ENCODE measurements around the gene DCAKD.

Gene DCAKD

DNA sequence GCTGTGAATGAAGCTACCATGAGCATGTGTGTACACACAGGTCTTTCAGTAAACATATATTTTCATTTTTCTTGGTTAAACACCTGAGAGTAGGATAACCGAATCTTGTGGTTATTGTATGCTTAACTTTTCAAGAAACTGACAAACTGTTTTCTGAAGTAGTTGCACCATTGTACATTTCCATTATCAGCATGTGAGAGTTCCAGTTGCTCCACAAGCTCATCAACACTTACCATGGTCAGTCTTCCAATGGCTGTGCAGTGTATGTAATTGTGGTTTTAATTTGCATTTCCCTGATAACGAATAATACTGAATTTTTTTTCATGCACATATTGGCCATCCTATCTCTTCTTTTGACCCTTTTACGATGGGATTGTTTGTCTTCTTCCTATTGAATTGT lies 52.0 kb downstream of the DCAKD start:
- DNase-seq: no peak

GRCh38 chr17:44998646-44999045 lies 52.8 kb downstream of the DCAKD start:
- no peak for DNase-seq

GRCh38 chr17:44997733-44998520 lies 53.5 kb downstream of the DCAKD start:
- DNase-seq: no peak

GRCh38 chr17:44996304-44996703 lies 55.1 kb downstream of the DCAKD start:
- DNase-seq: no peak

DNA sequence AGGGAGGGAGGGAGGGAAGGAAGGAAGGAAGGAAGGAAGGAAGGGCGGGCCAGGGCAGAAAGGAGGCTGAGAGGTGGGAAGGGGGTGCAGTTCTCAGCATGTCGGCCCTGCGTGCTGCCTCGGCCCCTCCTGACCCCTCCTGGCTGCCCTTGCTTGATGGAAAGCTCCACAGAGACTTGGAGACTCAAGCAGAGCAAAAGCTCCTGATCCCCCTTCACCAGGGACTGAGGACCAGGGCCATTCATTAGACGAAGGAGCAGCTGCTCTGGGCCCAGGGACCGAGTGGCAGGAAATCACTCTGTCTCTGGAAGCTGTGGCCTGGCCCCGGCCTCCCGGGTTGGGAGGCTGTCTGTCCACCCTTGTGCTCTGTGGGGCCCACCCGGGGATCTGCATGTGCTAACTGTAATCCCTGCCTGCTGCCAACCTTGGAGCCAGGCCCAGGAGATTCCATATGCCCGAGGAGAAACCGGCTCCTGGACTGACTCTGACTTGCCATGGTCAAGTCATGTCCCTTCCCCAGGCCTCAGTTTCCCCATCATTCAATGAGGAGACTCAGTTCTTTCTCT lies 55.9 kb downstream of the DCAKD start:
- no peak for DNase-seq

GRCh38 chr17:44992242-44992939 lies 59.0 kb downstream of the DCAKD start:
- DNase-seq: no peak

GRCh38 chr17:44990994-44991393 lies 60.4 kb downstream of the DCAKD start:
- no peak for DNase-seq

DNA sequence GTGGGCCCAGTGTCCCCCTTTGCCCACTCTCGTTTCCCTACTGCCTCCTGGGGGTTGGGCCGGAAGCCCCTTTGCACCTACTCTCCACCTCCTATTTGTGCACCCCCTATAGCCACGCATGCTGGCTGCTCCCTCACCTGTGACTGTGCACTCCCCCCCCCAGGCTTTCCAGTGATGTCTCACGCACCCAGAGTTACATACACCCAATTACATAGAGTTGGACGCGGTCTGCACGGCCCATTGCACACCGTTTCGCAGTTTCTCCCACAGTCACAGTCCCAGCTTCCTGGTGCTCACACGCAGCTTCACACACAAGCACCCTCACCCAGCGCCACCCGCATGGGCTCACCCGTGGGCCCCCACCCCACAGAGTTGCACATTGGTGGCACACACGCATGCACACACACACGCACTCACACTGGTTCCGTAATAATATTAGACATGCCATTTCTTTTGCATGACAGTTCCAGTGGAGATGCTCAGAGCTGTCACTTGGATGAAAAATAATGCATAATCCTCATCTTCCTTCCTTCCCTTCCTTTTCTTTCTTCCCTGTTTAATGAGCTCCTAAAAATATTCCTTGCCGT lies 61.8 kb downstream of the DCAKD start:
- no peak for DNase-seq

DNA sequence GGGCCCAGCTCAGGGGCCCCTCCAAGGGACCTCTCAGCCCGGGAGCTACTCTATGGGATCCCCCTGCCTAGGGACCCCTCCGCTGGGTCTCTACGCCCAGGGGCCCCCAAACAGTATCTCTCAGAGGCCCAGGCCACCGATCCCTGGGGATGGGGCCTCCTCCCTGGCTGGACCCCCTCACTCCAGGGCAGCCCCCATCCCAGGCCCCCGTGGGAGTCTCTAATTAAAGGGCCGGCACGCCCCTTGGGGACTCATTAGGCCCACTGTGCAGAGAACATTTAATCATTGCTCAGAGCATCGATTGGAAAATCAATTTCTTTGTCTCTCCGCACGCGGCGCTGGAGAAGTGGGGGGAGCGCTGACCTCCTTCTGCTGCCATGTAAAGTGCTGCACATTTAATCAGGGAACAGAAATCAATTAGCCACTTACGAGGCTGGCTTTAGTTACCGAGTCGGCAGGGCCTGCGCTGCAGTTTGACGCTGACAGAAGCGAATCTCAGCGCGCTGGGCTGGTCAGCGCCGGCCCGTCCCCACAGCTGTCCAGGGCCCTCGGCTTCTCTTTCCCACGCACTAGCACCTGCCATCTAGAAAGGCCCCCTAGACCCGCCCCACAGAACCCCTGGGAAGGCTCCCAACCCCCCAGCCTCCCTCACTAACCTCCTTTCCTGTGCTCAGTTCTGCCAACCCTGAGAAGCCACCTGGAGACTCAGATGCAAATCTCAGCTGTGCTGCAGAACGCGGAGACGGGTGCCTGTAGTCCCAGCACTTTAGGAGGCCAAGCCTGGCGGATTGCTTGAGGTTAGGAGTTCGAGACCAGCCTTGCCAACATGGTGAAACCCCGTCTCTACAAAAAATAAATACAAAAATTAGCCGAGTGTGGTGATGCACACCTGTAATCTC lies 63.1 kb downstream of the DCAKD start:
- no peak for DNase-seq

- DNase-seq: no peak
Observed at GRCh38 chr17:44983563-44983962, 67.9 kb downstream of the DCAKD start.

DNA sequence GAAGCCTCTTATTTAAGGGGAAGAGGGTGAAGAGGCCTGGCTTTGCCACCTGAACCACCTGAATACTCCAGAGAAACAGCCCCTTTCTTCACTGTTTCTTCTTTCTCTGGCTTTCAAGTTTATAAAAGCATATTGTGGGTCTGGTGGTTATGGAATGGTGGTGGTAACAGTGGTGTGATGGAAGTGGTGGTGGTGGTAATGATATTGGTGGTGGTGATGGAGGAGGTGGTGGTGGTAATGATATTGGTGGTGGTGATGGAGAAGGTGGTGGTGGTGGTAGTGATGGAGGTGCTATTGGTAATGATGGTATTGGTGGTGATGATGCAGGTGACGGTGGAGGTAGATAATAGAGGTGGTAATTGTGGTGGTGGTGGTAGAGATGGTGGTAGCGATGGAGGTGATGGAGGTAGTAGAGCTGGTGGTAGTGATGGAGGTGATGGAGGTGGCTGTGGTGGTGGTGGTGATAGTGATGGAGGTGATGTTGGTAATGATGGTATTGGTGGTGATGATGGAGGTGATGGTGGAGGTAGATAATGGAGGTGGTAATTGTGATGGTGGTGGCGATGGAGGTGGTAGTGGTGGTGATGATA lies 69.2 kb downstream of the DCAKD start:
- no peak for DNase-seq

GRCh38 chr17:44981221-44981968 lies 70.0 kb downstream of the DCAKD start:
- DNase-seq: no peak

DNA sequence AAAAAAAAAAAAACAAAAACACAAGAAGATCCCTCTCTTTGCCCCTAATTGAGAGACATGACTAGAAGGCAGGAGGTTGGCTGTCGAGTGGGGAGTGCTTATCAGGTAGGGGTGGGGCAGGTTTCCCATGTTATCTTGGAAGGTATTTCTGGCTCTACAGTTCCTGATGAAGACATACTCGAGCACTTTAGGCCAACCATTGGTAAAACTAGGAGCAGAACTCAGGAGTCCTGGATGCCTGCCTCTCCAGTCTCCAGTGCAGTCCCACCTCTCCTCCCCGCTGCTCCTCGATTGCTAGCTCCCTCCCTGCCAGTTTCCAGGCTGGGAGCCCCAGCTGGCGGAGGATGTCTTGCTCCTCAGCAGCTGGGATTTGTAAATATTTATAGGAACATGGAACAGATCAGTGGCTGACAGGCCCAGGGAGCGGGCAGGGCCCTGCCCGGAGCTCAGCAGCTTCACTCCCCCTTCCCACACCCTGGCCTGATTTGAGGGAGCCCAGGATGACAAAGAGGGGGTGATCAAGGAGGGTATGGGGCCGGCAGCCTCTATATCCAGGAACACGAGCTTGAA lies 71.9 kb downstream of the DCAKD start:
- DNase-seq: no peak

DNA sequence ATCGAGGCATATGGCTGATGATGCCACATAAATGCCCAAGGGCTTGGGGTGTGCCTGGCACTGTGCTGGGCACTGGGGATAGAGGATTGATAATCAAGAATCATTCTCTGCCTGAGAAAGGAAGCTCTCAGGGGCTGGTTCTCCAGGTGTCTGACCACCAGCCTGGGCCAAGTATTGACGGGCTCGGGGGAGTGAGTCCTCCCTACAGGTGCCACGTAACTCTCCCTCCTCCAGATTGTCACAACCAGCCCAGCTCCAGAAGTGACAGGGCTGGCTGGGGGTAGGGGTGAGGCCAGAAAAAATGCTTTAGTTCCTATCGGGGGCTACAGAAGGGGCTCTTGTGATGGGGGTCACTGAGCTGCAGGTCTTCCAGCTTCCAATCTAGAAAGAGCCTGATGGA lies 72.6 kb downstream of the DCAKD start:
- no peak for DNase-seq

DNA sequence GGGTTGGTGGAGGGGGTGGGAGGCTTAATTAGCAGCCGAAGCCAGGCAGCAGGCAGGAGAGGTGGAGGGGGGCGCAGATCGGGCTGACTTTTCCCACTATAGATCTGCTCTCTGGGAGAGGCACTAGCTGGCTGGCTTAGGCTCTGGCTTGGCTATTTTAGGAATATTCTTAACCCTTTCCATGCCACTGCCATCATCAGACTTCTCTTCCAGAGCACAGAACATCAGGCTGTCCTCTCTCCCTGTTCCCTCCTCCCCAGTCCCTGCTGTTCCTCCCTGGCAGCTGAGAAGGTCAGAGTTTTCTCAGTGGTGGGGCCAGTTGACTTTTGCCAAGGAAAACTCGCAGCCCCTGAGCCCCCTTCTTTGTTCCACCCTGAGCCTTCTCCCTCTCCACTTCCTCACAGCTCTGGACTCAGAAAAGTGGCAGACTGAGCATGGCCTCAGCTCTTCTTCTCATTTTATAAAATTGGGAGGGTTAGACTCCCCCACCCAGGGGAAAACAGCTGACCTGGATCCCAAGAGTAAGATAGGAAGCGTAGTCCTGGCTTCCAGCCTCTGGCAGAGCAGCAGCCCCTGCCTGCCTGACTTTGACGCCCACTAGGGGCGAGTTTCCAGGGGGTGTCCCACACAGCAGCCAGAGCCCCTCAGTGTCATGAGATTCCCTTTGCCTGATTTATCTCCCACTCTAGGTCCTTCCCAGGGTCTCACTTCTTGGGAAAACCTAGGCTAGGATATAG lies 73.5 kb downstream of the DCAKD start:
- DNase-seq: no peak

GRCh38 chr17:44977065-44977464 lies 74.4 kb downstream of the DCAKD start:
- no peak for DNase-seq

DNA sequence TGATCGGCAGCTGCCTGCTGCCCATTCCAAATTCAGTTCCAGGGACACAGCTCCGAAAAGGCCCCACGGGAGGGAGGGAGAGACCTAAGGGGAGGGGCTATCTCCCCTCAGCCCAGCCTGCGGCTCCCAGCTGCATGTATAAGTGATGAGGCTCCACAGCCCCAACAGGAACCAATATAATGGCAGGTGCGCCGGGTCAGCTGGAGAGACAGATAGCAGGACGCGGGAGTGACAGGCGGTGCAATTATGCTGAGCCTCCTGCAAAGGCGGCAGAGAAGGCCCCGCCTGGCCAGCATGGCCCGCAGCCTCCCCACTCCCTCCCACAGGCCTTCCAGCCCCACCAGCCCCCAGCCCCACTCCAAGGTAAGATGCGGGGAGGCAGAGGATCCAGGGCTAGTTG lies 75.2 kb downstream of the DCAKD start:
- DNase-seq: no peak

Data from stimulated activated CD8-positive, alpha-beta memory T cell treated with anti-CD3 and anti-CD28 coated beads, Interleukin-4, amount 100 ng/mL, for 48 hours (primary cell).